Measurements from ENCODE around the gene FGF12.

Gene FGF12

DNA sequence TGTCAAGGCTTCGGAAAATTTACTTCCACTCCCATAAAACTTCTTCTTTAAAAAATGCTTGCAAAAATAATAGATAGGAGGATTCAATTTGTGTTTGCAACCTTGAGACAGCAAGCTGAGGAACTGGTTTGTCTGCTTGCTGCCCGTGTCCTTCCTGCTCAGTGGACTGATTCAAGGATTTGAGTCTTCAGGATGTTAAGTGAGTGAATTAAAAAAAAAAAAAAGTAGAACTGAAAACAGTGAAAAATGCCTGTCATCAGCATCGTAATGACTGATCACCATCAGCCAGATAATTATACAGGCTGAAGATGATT lies 453.7 kb downstream of the FGF12 start:
- TF ChIP-seq, protein P1, sequence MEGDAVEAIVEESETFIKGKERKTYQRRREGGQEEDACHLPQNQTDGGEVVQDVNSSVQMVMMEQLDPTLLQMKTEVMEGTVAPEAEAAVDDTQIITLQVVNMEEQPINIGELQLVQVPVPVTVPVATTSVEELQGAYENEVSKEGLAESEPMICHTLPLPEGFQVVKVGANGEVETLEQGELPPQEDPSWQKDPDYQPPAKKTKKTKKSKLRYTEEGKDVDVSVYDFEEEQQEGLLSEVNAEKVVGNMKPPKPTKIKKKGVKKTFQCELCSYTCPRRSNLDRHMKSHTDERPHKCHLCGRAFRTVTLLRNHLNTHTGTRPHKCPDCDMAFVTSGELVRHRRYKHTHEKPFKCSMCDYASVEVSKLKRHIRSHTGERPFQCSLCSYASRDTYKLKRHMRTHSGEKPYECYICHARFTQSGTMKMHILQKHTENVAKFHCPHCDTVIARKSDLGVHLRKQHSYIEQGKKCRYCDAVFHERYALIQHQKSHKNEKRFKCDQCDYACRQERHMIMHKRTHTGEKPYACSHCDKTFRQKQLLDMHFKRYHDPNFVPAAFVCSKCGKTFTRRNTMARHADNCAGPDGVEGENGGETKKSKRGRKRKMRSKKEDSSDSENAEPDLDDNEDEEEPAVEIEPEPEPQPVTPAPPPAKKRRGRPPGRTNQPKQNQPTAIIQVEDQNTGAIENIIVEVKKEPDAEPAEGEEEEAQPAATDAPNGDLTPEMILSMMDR (IDR thresholded peaks at IDR 0.05): no peak
- no peak for TF ChIP-seq ZFX (IDR thresholded peaks at IDR 0.05; ENCODE audit: borderline replicate concordance)
- H3K27ac ChIP-seq: peak overlapping the region; percentile 37

DNA sequence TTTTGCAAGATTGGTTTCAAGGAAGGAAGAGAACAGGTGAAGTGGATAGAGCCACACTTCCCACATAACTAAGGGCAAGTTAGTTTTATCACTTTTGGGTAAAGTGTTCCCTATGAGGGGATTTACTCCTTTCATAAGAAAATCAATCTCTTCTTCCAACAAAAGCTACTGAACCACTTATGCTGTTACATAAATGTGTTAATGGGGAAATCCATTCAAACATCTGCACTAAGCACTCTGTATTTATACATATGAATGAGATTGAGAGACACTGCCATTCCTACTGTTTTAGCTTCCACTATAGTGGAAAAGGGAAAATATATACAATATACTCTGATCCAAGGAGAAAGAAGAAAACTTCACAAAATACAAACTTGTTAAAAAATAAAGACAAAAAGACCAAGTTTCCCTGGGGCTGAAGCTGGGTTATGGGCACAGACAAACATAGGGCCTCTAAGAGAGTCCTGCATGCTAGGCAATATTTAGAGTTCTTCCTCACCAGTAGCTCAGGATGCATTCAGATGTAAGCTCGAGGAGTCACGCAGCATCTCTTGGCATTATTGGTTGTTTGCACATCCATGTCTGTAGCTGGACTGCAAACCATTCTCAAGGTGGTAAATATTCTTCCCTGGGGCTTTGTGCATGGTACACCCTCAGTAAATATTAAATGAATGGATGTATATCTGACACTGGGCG lies 454.2 kb downstream of the FGF12 start:
- no peak for TF ChIP-seq ZFX (IDR thresholded peaks at IDR 0.05; ENCODE audit: borderline replicate concordance)
- TF ChIP-seq, protein P1 (IDR thresholded peaks at IDR 0.05): no peak
- peak overlapping the region; percentile 37 for H3K27ac ChIP-seq

DNA sequence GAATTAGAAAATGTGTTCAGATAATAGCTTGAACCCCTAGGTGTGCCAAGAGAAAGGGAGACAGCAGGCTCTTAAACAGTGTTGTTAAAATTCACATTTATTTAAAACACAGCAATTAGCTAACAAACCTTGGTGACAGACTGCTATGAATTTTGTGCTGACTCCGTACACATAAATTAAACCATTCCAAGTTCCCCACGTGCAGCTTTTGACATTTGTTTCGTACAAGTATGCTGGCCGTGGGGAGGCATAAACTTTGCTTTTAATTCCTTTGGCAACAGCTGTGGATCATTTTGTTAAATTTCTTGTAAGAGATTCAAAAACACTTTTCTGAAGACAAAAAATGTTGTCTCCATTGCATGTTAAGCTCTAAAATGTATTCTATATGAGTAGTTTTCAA lies 465.3 kb downstream of the FGF12 start:
- no peak overlapping the region for H3K27ac ChIP-seq
- no peak for TF ChIP-seq ZFX (IDR thresholded peaks at IDR 0.05; ENCODE audit: borderline replicate concordance)
- TF ChIP-seq, protein P1 (IDR thresholded peaks at IDR 0.05): no peak

DNA sequence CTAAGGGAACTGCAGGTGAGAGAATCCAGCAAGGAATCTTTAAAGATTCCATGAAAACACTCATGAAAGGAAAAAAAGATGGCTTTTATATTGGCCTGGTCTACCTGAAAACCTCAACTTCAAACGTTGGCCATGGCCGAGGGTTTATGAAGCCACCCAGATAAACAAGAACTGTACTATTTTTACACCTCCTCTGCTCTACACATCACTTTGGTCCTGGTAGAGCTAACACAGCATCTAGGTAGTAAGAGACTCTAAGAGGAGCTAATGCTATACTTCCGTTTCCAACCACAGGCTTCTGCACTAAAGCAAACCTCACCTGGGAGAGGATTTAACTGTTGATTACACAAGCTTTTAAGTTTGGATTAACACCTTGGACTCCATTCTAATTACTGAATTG lies 466.2 kb downstream of the FGF12 start:
- no peak for TF ChIP-seq ZFX (IDR thresholded peaks at IDR 0.05; ENCODE audit: borderline replicate concordance)
- TF ChIP-seq, protein P1 (IDR thresholded peaks at IDR 0.05): no peak
- no peak overlapping the region for H3K27ac ChIP-seq

DNA sequence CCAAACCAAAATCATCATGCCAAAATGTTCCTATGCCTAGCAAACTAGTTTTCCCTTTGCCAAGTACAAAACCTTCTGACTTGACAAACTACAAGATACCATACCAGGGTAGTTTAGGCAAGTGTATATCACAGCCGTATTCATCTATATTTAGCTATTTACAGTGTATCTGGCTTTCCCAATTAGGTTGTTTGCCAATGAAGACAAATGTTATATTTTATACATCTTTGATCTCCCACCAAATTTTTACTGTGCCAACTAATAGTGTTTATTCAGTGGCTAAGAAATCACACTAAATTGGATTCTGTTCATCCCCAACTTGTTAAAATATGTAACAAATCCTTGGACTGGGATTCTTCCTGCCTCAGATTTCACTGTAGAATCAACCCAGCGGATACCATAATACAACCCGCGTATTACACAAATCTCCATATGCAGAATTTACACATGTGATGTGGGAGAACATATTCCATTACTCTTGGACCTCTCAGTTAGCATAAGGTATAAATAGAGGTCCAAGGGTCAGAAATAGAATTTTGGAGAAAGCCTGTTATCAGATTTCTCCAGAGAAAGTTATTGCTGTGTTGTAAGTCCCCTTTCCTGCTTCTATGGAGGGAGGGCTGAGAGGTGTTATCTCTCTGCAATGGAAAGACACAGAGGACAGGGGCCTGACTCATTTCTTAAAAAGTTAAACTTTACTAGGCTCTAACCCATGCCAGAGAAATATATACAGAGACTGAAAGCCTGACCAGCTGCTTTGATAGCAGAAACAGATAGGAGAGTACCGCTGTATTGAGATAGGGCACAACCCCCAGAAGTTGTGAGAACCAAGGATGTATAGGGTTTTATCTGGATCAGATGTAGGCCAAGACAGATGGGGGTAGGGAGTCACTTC lies 467.0 kb downstream of the FGF12 start:
- TF ChIP-seq, protein P1 (IDR thresholded peaks at IDR 0.05): no peak
- TF ChIP-seq ZFX (IDR thresholded peaks at IDR 0.05; ENCODE audit: borderline replicate concordance): no peak
- H3K27ac ChIP-seq: no peak overlapping the region

DNA sequence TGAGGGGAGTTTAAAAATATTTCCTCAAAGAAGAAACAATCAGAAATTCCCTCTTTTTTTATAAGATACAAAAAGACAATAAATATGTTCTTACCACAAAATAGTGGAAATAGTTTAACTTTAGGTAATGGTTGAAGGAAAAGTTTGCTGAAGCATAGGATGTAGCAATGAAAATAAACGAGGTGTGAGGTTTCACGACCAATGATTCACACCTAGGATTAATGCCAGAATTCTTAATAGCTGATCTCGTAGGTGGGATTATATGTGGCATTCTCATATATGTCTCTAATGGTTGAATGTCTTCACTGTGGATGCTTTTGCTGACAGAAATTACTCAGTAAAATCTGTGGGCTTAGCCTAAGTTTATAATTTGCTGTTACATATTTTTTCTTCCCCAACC lies 467.7 kb downstream of the FGF12 start:
- TF ChIP-seq, protein P1 (IDR thresholded peaks at IDR 0.05): no peak
- TF ChIP-seq ZFX (IDR thresholded peaks at IDR 0.05; ENCODE audit: borderline replicate concordance): no peak

DNA sequence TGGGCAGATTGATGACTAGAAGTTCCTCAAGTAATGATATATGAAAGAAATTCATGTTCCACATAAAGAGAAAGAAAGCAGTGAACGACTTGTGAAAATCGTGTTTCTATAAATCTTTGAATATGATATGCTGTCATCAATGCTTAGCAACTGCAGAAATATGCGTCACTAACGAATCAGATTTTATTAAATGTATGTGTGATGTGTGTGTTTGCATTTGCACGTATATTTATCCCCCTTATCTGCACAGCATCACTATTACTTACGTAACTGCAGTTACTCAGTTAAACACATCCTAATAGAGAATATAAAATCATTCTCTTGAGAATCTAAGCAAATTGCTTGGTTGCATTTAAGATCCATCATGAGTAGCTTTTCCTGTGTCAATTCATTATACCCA lies 468.6 kb downstream of the FGF12 start:
- TF ChIP-seq, protein P1 (IDR thresholded peaks at IDR 0.05): no peak
- TF ChIP-seq ZFX (IDR thresholded peaks at IDR 0.05; ENCODE audit: borderline replicate concordance): no peak
- no peak overlapping the region for H3K27ac ChIP-seq

More for the DNA sequence above, 467.7 kb downstream of the FGF12 start:
- H3K27ac ChIP-seq: no peak overlapping the region
